Lung (tissue), 12 donors: Measurements from ENCODE around the gene EFCAB11. TPM values are rescaled to one million over a fixed set of nuclear protein-coding genes. Genes with fewer than 3 reads are reported as not detected.

ENCODE experiments used
- ATAC-seq: fragments of 200-7000 bp; cut with Tn5 transposase; one replicate; pipeline ENCODE4 v1.9.1; 2020; ENCODE audit warnings: moderate number of reproducible peaks; ENCODE audit not compliant: insufficient read depth, low FRiP score
- DNase-seq, 3 donors: peaks; one replicate each; pipeline ENCODE4 v3.0.0-alpha.2; 2013 to 2017
- H3K27ac ChIP-seq, 2 donors: one replicate each; pipeline ENCODE4 v1.5.1; 2013; ENCODE audit warnings: mild to moderate bottlenecking in 2 of 2, moderate library complexity in 2 of 2, control low read depth in 1 of 2, inconsistent platforms in 1 of 2, low read depth in 1 of 2, low read length in 1 of 2
- H3K27me3 ChIP-seq, 3 donors: one replicate each; pipeline ENCODE4 v1.5.1; 2013; ENCODE audit warnings: low read length in 2 of 3; ENCODE audit not compliant: control insufficient read depth in 3 of 3, insufficient read depth in 3 of 3
- H3K36me3 ChIP-seq, 4 donors: one replicate each; pipeline ENCODE4 v1.5.1; 2013; ENCODE audit warnings: low read length in 4 of 4, mild to moderate bottlenecking in 1 of 4, moderate library complexity in 1 of 4; ENCODE audit not compliant: control insufficient read depth in 4 of 4, insufficient read depth in 4 of 4
- H3K4me1 ChIP-seq, 5 donors: one replicate each; pipeline ENCODE4 v1.5.1; 2013; ENCODE audit warnings: low read length in 5 of 5, mild to moderate bottlenecking in 2 of 5, moderate library complexity in 1 of 5; ENCODE audit not compliant: control insufficient read depth in 5 of 5, insufficient read depth in 5 of 5
- H3K4me3 ChIP-seq: one replicate; pipeline ENCODE4 v1.5.1; 2013; ENCODE audit warnings: mild to moderate bottlenecking, control low read depth, moderate library complexity
- H3K9ac ChIP-seq, 2 donors: one replicate each; pipeline ENCODE4 v1.5.1; 2013; ENCODE audit warnings: low read length in 2 of 2, control low read depth in 1 of 2; ENCODE audit not compliant: insufficient read depth in 1 of 2
- H3K9me3 ChIP-seq, 4 donors: one replicate each; pipeline ENCODE4 v1.5.1; 2013; ENCODE audit warnings: low read length in 3 of 4, mild to moderate bottlenecking in 1 of 4, moderate library complexity in 1 of 4; ENCODE audit not compliant: control insufficient read depth in 4 of 4, insufficient read depth in 3 of 4
- WGBS, 2 donors: extraction: QIAGEN DNeasy Blood & Tissue Kit; methylation state at CpG; one replicate each; pipeline ENCODE4 v1.1.7; 2013; 5-methylcytosine and 5-hydroxymethylcytosine counted together
- polyA plus RNA-seq, 2 donors: library from polyadenylated mRNA; stranded (reverse); fragments of 200-250 nt; gene quantifications; one replicate each; pipeline ENCODE4 v1.2.1, GENCODE V29; 2013
- total RNA-seq, 2 donors: library from RNA; depleted of rRNA in 1 of 2; stranded (reverse); fragments of >200 nt in 1 of 2; gene quantifications; one replicate each; pipeline ENCODE4 v1.2.1, GENCODE V29; 2014 to 2021
- TF ChIP-seq, protein P1 (sequence below): IDR thresholded peaks from 2 replicates; pipeline ENCODE4 v1.5.1; 2012; ENCODE audit warnings: mild to moderate bottlenecking; ENCODE audit errors: control extremely low read depth, extremely low read depth
- donor health status: control.
- donor health status: control.
- donor health status: Bipolar disorder and iron deficiency.
- donor health status: healthy.
- donor health status: DM: yes; HTN: yes; CAD: no.

The EFCAB11 gene
- total and polyA plus RNA-seq, 4 donors, result 2.9 to 13.0 (median 6.1) TPM

DNA sequence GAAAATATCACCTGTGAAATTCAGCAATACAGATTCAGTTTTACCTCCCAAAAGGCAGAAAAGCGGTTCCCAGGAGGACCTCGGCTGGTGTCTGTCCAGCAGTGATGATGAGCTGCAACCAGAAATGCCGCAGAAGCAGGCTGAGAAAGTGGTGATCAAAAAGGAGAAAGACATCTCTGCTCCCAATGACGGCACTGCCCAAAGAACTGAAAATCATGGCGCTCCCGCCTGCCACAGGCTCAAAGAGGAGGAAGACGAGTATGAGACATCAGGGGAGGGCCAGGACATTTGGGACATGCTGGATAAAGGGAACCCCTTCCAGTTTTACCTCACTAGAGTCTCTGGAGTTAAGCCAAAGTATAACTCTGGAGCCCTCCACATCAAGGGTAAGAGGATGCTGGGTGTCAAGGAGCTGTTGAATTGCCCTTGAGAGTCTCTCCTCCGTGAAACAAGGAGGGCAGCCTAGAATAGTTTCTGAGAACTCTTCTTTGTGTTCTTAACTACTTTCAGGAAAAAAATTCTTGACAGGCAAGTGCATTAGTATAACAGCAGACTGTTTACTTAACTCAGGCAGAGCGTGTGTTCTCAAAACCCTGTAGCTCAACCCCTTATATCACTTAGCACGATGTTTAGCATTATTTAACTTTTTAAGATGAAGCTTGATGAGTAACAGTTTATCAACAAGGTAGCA lies 8.9 kb upstream of the EFCAB11 start:
- ATAC-seq, result peak; percentile 54
- Histone ChIP-seq H3K9me3 (no peaks in the 10 kb centered on the region), H3K9ac (no peak overlapping the region), H3K36me3 (peaks cover 2 to 22% (median 6%) of the 10 kb centered on the region in 4 donors), H3K27me3 (peaks cover 0 to 4% (median 4%) of the 10 kb centered on the region in 3 donors), H3K4me3 (no peak overlapping the region), H3K4me1 (no peaks in the 10 kb centered on the region), H3K27ac (no peak overlapping the region)
- TF ChIP-seq, protein P1, sequence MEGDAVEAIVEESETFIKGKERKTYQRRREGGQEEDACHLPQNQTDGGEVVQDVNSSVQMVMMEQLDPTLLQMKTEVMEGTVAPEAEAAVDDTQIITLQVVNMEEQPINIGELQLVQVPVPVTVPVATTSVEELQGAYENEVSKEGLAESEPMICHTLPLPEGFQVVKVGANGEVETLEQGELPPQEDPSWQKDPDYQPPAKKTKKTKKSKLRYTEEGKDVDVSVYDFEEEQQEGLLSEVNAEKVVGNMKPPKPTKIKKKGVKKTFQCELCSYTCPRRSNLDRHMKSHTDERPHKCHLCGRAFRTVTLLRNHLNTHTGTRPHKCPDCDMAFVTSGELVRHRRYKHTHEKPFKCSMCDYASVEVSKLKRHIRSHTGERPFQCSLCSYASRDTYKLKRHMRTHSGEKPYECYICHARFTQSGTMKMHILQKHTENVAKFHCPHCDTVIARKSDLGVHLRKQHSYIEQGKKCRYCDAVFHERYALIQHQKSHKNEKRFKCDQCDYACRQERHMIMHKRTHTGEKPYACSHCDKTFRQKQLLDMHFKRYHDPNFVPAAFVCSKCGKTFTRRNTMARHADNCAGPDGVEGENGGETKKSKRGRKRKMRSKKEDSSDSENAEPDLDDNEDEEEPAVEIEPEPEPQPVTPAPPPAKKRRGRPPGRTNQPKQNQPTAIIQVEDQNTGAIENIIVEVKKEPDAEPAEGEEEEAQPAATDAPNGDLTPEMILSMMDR, result no peak
- DNase-seq, result peak; percentile 36 to 72 (median 50)
- WGBS, 2 donors, result 80 to 94% methylated on average over 10 of the region's 10 CpGs

DNA sequence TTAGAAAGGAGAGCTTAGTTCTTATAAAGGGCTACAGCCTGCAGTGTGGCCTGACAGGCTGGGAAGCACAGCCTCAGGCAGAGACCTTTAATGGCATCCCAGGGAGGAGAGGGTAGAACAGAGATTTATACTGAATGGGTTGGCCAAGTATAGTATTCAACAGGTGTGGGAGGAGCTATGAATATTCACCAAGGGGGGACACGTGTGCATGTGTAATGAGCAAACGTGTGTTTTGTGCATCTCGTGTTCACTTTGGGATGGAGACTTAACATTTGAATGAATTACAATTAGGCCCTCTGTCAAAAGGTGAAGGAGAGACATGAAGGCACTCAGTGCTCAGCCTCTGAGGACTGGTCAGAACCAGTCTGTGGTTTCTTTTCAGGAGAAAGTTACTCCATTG lies 6.4 kb upstream of the EFCAB11 start:
- Histone ChIP-seq H3K9me3 (no peaks in the 10 kb centered on the region), H3K27me3 (no peaks in the 10 kb centered on the region), H3K27ac (no peak overlapping the region), H3K4me3 (no peak overlapping the region), H3K4me1 (peaks cover 0 to 13% (median 4%) of the 10 kb centered on the region in 5 donors), H3K9ac (no peak overlapping the region), H3K36me3 (peaks cover 0 to 19% (median 3%) of the 10 kb centered on the region in 4 donors)
- TF ChIP-seq, protein P1, result no peak
- ATAC-seq (no peak), DNase-seq (no peak)
- whole genome bisulfite sequencing, 2 donors, result 89 to 97% methylated on average over 3 of the region's 3 CpGs

DNA sequence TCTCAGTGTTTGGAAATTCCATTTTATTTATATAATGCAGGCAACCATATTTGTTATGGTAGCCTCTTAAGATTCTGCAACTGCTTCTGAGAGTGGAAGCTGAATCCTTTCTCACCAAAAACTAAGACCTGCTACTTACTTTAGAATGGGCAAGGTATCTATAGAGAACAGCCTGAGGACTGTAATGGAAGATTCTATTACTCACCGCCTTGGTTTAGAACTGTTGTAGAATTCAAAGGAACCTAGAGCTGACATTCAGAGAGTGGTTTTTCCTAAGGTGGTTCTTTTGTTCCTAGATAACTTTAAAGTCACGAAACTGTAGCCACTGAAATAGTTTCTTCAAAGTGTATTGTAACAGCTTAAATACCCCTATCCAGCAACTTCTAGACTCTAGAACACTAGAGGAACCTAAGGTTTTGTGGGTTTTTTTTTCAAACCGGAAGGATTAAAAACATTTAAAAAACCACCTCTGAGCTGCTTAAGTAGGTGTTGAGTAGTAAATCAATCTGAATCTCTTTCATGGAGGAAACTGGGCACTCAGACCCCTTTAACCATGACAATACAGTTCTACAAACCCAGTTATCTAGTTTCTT lies 5.4 kb upstream of the EFCAB11 start:
- peaks cover 0 to 19% (median 4%) of the 10 kb centered on the region in 5 donors for H3K4me1 ChIP-seq
- no peak overlapping the region for H3K27ac ChIP-seq
- peaks cover 0 to 19% (median 3%) of the 10 kb centered on the region in 4 donors for H3K36me3 ChIP-seq
- no peaks in the 10 kb centered on the region for H3K9me3 ChIP-seq
- TF ChIP-seq, protein P1, result no peak
- DNase-seq (no peak), ATAC-seq (no peak)
- no peak overlapping the region for H3K9ac ChIP-seq
- 67 to 81% methylated on average over 3 of the region's 3 CpGs for WGBS, 2 donors
- H3K4me3 ChIP-seq, result no peak overlapping the region
- H3K27me3 ChIP-seq, result no peaks in the 10 kb centered on the region
